ENCODE data around the gene DAP.

DAP gene

GRCh38 chr5:10712574-10713366, 48.3 kb downstream of the DAP start:
- no peak for DNase-seq (ENCODE audit: low read depth in 2 of 2, low spot score in 1 of 2)

GRCh38 chr5:10711562-10711961, 49.5 kb downstream of the DAP start:
- no peak for DNase-seq (ENCODE audit: low read depth in 2 of 2, low spot score in 1 of 2)

GRCh38 chr5:10710513-10711128, 50.4 kb downstream of the DAP start:
- no peak for DNase-seq (ENCODE audit: low read depth in 2 of 2, low spot score in 1 of 2)

- DNase-seq (ENCODE audit: low read depth in 2 of 2, low spot score in 1 of 2): no peak
Measured at GRCh38 chr5:10709933-10710332, 51.1 kb downstream of the DAP start.

GRCh38 chr5:10709409-10709808, 51.6 kb downstream of the DAP start:
- DNase-seq (ENCODE audit: low read depth in 2 of 2, low spot score in 1 of 2): no peak

GRCh38 chr5:10708189-10708944, 52.7 kb downstream of the DAP start:
- no peak for DNase-seq (ENCODE audit: low read depth in 2 of 2, low spot score in 1 of 2)

- no peak for DNase-seq (ENCODE audit: low read depth in 2 of 2, low spot score in 1 of 2)
Measured at GRCh38 chr5:10707198-10708142, 53.6 kb downstream of the DAP start.

GRCh38 chr5:10706326-10706725, 54.7 kb downstream of the DAP start:
- DNase-seq (ENCODE audit: low read depth in 2 of 2, low spot score in 1 of 2): no peak

- DNase-seq (ENCODE audit: low read depth in 2 of 2, low spot score in 1 of 2): no peak
Measured at GRCh38 chr5:10705747-10706146, 55.3 kb downstream of the DAP start.

GRCh38 chr5:10704949-10705621, 55.9 kb downstream of the DAP start:
- no peak for DNase-seq (ENCODE audit: low read depth in 2 of 2, low spot score in 1 of 2)

GRCh38 chr5:10703676-10704075, 57.4 kb downstream of the DAP start:
- DNase-seq (ENCODE audit: low read depth in 2 of 2, low spot score in 1 of 2): no peak

GRCh38 chr5:10702911-10703491, 58.0 kb downstream of the DAP start:
- DNase-seq (ENCODE audit: low read depth in 2 of 2, low spot score in 1 of 2): no peak

- DNase-seq (ENCODE audit: low read depth in 2 of 2, low spot score in 1 of 2): no peak
Measured at GRCh38 chr5:10702040-10702629, 58.9 kb downstream of the DAP start.

- DNase-seq (ENCODE audit: low read depth in 2 of 2, low spot score in 1 of 2): no peak
Measured at GRCh38 chr5:10701567-10702039, 59.4 kb downstream of the DAP start.

GRCh38 chr5:10700516-10700915, 60.5 kb downstream of the DAP start:
- DNase-seq (ENCODE audit: low read depth in 2 of 2, low spot score in 1 of 2): no peak

- no peak for DNase-seq (ENCODE audit: low read depth in 2 of 2, low spot score in 1 of 2)
Measured at GRCh38 chr5:10699987-10700386, 61.0 kb downstream of the DAP start.

- no peak for DNase-seq (ENCODE audit: low read depth in 2 of 2, low spot score in 1 of 2)
Measured at GRCh38 chr5:10699281-10699874, 61.7 kb downstream of the DAP start.

- DNase-seq (ENCODE audit: low read depth in 2 of 2, low spot score in 1 of 2): no peak
Measured at GRCh38 chr5:10695759-10696543, 65.1 kb downstream of the DAP start.

Data from stimulated activated CD8-positive, alpha-beta memory T cell treated with anti-CD3 and anti-CD28 coated beads, Interleukin-4, amount 100 ng/mL, for 1 hour (primary cell).